ENCODE measurements around the gene DLEC1.
"Not testable (repeated sequence)": the region's sequence is repeated elsewhere in the genome, so short reads cannot be mapped to it uniquely, and the experiment has no call there.

Gene DLEC1

DNA sequence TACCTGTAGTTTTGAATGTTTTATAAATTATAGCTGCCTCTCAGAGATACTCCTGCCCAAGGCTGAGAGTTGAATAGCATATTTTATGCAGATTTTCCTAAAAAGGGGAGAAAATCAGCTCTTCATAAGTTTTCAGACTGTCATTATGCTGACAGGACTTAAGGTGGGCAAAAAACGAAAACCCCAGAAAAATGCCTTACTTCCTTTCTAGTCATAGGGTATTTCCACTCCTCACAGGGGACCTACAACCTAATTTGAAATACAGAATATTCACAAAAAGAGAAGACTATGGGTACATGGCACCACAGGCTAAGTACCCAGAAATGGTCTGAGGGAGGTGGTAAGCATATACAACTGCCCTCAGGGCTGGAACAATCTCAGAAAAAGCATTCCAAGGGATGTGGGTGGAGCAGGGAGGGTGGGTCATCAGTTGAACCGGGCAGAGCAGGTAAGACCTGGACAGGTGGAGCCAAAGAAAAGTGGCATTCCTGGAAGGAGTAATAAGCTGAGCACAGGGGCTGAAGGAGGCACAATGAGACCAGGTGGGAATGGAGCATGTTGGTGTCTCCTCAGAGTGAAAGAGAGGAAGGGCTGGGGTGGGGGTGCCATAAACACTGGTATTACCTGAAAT, 115.7 kb downstream of the DLEC1 start:
- no peak for DNase-seq (ENCODE audit: low read depth, low spot score)

DNA sequence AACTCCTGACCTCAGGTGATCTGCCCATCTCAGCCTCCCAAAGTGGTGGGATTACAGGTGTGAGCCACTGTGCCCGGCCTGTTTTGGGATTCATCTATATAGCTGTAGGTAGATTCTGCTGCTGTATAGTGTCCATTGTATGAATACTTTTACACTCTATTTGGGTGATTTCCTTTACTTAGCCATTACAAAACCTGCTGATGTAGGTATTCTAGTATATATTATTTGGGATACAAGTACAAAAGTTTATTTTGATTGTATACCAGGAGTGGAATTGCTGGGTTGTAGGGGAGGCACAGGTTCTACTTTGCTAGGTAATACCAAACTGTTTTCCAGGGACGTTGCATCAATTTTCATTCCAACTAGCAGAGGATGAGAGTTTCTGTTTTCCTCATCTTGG, 116.8 kb downstream of the DLEC1 start:
- DNase-seq (ENCODE audit: low read depth, low spot score), result no peak

DNA sequence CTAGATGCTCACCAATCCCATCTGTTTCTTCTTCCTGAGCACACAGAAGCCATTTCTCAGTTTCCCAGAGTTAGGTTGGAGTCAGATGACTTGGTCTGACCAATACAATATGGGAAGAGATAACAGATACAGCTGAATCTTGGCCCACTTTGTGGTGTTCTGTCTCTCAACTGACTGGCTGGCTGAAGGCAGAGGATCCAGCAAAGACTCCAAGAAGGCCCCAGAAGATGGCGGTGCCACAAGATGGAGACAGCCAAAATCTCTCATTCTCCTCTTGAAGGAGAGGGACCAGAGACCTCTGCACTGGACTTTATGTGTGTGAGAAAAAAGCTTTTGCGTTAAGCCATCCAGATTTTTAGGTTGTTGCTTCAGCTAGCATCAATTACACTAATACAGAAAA, 118.1 kb downstream of the DLEC1 start:
- no peak for DNase-seq (ENCODE audit: low read depth, low spot score)

DNA sequence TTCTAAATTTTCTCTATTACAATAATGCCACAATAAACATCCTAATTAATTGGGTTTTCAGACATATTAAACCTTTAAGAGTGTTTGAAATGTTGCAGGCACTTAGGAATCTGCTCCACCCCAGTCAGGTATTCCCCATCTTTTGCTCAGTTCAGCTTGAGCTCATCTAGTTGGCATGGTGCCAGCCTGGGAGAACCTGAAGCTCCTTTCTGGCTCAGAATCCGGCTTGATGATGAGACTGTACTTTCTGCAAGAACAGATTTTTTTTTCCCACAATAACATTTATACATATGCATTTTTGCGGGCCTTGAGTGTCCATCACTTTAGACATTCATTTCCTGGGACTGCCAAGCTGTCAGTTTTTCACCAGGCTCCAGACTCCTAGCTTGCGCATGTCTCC, 118.6 kb downstream of the DLEC1 start:
- no peak for DNase-seq (ENCODE audit: low read depth, low spot score)

DNA sequence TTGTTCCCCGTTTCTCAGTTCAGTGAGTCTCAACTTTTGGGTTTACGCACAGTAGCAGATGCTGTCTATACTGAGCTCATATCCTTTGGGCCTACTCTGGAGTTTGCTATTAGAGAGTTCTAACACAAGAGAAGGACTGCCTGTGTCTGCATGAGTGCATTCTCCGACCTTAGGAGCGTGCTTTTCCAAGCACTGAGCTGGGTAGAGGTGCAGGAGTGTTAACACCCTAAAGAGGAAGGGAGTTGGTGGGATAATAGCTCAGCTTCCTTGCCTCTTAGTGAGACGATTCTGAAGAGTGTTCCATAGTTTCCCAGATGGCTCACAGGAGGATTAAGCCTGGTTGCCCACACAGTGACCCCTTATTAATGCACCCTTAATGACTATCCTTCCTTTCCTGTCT, 119.5 kb downstream of the DLEC1 start:
- no peak for DNase-seq (ENCODE audit: low read depth, low spot score)

DNA sequence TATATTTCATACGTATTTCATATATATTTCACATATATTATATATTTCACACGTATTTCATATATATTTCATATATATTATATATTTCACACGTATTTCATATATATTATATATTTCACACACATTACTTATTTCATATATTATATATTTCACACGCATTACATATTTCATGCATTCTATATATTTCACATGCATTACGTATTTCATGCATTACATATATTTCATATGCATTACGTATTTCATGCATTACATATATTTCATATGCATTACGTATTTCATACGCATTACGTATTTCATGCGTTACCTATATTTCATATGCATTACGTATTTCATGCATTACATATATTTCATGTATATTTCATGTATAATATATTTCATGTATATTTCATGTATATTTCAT, 121.7 kb downstream of the DLEC1 start:
- not testable (repeated sequence) for DNase-seq (ENCODE audit: low read depth, low spot score)

DNA sequence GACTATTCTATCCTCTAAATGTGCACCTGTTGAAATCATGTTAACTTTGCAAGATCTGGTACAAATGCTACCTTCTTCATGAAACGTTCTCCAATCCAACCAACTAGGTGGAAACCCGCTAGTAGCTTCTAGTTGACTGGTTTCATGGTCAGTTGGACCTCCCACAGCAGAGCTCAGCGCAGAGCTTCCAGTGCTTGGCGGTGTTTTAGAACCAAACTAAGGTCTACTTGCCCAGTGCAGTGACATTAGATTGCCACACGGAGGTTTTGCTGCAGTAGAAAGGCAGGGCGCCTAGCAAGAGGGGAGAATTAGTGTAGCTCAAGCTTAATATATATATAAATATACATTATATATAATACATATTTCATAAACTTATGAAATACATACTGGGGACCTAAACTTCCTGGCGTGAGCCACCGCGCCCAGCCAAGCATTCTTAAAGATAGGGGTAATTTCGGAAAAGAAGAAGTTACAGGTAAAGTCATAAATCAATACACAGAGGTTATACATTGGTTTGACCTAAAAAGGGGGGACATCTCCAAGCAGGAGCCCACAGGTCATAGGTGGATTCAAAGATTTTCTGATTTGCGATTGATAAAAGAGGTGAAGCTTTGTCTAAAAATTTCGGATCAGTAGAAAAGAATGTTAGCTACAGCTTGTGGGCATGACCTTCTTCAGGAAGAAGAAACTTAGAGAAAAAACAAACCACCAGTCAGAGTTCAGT, 124.3 kb downstream of the DLEC1 start:
- no peak for DNase-seq (ENCODE audit: low read depth, low spot score)

DNA sequence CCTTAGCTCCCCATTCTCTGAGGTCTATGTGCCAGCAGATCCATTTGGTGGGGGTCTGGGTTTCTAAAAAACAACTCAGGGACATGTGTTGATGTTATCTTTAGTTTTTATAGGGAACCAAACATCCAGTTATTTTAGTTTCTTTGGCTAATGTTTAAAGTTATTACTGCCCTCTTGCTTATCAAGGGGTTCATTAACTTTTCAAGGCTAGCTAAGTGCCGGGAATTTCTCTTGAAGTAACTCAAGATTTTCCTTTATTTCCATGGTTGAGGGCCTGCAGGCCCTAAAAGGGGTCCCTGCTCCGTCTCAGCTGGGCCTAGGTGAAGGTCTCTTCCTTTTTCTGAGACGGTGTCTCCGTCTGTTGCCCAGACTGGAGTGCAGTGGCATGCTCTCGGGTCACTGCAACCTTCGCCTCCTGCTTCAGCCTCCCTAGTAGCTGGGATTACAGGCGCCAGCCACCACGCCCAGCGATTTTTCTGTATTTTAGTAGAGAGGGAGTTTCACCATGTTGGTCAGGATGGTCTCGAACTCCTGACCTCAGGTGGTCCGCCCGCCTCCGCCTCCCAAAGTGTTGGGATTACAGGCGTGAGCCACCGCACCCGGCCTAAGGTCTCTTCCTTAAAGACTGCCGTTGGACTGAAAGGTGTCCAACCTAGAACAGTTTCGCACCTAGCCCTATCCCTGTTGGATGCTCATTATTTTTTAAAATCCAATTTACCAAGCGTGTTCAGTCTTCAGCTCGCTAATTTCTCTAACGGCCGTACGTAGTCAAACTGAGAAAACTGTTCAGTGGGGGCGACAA, 125.0 kb downstream of the DLEC1 start:
- no peak for DNase-seq (ENCODE audit: low read depth, low spot score)

DNA sequence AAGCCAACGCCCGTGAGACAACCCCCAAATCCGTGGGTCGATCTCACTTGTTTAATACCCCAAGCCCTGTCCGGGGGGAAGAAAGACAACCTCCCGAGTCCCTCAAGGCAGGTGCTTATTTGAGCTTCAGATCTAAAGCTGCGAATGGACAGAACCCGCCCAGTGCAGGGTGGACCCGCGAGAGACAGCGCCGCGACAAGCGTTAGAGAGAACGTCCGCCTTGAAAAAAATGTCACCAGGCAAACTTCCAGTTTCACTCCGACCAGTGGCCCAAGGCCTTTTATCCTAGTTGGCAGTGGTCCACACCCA, 125.6 kb downstream of the DLEC1 start:
- DNase-seq (ENCODE audit: low read depth, low spot score), result no peak

DNA sequence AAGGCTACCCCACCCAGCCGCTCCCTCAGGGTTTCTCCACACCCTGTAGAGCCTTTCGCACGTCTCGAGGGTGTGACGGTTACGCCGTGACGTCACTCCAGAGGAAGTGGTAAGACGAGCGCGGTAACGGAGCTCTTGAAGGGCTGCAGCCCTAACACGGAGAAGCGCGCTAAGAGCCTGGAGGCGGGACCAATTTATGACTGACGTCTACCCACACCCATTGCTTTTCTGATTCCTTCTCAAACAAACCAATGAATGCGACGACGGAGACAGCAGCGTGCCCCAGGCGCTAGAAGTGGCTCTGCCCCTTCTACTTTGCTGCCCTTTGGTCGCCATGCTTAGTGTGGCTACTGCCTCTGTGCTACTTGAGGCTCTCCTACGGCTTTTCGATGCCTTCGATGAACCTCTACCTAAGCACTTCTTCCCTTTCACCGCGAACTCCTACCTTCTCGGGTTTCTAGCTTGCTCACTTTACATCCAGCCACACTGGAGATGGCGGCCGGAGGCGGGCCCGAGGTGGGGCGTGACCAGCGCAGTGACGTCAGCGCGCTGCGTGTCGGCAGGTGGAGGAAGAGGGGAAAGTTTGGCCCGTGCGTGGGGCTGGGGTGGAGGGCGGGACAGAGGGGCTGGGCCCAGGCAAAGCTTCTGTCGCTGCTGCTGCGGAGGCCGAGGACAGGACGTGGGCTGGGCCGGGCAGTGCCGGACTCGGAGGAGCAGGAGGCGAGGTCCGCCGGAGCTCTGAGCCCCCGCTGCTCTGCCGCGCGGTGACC, 126.1 kb downstream of the DLEC1 start, which contains the start of gene OXSR1:
Gene OXSR1 (plus strand): TSS at position 586 of the 770 bp plus-strand sequence. CDS start 340 bp downstream, outside the sequence.
- peak; percentile 96 for DNase-seq (ENCODE audit: low read depth, low spot score)

DNA sequence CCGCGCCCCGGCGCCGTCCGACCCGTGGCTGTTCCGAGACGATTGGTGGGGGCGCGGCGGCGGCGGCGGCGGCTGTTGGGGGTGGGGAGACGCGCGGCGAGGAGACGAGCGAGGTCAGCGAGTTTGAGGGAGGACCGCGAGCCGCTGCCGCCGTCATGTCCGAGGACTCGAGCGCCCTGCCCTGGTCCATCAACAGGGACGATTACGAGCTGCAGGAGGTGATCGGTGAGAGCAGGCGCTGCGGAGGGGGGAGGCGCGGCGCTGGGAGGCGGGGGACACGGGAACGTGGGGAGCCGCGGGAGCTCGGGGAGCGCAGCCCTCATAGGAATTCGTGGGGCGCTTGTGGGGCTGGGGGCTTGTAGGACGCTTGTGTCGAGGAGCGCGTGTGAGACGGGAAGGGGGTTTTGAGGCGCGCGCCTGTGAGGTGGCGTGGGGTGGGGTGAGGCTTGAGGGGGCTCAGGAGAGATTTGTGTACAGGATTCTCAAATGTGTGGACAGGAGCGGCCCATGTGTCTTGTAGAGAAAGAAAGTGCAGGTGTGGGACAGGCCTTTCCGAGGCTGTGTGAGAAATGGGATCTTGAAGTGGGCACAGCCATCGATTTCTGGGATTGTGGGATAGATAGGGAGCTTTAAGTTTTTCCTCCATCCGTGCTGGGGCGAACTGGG, 126.8 kb downstream of the DLEC1 start:
- DNase-seq (ENCODE audit: low read depth, low spot score), result no peak

DNA sequence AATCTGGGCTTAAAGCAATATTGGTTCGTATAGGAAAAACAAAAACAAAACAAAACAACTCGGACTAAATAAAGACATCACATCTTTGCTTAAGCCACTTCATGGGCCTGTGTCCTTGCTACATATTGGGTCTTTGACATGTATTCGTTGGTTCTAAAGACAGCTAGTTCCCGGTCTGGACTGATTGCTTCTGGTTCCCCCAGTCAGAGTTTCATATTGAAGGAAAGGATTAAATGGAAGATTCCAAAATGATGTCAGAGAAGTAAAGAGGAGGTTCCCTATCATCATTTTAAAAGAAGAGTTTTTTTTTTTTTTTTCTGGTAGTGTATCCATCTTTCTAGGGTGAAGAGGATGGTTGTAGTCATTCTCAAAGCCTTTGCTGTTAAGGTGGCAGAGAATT, 128.6 kb downstream of the DLEC1 start:
- no peak for DNase-seq (ENCODE audit: low read depth, low spot score)

DNA sequence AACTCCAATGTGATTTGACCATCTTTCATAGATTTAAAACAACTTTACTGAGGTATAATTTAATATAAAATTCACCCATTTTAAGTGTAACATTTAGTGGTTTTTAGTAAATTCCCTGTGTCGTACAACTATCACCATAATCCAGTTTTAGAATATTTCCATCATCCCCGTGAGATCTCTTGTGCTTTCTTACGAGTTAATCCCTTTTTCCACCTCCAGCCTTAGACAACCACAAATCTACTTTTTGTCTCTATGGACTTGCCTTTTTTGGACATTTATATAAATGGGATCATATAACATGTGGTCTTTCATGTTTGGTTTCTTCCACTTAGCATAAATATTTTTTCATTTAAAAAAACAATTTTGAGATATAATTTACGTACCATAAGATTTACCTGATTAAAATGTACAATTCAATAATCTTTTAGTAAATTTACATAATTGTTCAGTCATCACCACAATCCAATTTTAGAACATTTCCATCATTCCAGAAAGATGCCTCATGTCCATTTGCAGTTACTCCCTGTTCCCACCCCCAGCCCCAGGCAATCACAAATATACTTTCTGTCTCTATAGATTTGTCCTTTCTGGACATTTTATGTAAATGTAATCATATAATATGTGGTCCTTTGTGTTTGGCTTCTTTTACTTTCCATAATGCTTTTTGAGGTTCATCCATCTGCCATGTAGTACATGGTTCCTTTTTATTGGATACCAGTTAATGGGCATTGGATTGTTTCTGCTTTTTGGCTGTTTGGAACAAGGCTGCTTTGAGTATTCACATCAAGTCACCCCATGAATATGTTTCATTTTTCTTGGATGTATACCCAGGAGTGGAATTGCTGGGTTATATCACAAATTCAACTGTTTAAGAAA, 129.4 kb downstream of the DLEC1 start:
- DNase-seq (ENCODE audit: low read depth, low spot score), result no peak

DNA sequence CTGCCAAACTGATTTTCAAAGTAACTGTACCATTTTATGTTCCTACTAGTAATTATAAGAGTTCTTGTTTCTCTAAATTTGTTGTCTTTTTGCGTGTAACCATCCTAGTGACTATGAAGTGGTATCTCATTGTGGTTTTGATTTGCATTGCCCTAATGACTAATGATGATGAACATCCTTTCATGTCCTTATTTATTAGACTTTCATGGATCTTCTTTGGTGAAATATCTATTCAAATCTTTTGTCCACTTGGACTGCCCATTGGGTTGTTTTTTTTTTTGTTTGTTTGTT, 130.0 kb downstream of the DLEC1 start:
- DNase-seq (ENCODE audit: low read depth, low spot score), result no peak

DNA sequence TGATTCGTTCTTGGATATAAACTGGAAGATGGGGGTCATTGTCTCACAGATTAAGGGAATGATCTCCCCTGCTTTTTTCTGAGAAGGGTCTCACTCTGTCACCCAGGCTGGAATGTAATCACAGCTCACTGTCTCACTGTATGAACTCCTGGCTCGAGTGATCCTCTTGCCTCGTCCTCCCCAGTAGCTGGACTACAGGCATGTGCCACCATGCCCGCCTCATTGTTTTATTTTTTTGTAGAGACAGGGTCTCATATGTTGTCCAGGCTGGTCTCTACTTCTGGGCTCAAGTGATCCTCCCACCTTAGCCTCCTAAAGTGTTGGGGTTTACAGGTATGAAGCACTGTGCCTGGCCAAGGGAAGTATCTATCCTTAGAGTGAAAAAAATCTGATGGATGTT, 131.7 kb downstream of the DLEC1 start:
- DNase-seq (ENCODE audit: low read depth, low spot score), result no peak

DNA sequence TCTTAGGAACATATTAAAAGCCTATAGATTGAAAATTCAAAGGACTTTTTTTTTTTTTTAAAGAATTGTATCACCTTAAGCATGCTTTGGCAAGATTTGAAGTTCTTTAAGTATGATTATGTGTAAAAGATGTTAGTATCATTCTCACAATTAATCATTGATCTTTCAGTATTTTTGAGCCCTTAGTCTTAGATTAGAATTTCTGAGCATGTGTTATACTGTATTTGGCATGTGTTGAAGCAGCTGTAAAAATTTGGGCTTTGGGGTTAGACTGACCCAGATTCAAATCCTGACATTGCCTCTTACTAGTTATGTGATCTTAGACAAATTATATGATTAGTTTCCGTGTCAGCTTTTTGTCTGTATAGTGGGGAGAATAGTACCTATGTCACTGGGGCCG, 132.6 kb downstream of the DLEC1 start:
- no peak for DNase-seq (ENCODE audit: low read depth, low spot score)

Measured in activated CD4-positive, CD25-positive, alpha-beta regulatory T cell treated with anti-CD3 and anti-CD28 coated beads, Interleukin-2, amount 50 U/mL, for 16 hours (primary cell).